Heart right ventricle (tissue), 16 donors: ENCODE results near the gene VPS37D. TPM values are rescaled to one million over a fixed set of nuclear protein-coding genes. Genes with fewer than 3 reads are reported as not detected.
A peak's percentile ranks its signal among the peaks of the same experiment; 100 is the strongest.

ENCODE experiments used
- ATAC-seq, 8 donors: fragments of 200-7000 bp; cut with Tn5 transposase; one replicate each; pipeline ENCODE4 v1.9.1; 2020; ENCODE audit warnings: mild to moderate bottlenecking in 8 of 8, moderate library complexity in 8 of 8, moderate number of reproducible peaks in 1 of 8
- DNase-seq, 2 donors: peaks; one replicate each; pipeline ENCODE4 v3.0.0-alpha.2; 2020
- H3K27ac ChIP-seq, 10 donors: fragments of 200-600 bp; sonication (generic) in 2 of 10; one replicate each; pipeline versions ENCODE4 v1.5.0 to v1.8.0; 2020 to 2022; ENCODE audit warnings: mild to moderate bottlenecking in 3 of 10
- H3K27me3 ChIP-seq, 7 donors: fragments of 200-600 bp; one replicate each; pipeline ENCODE4 v1.8.0; 2021 to 2022; ENCODE audit warnings: mild to moderate bottlenecking in 2 of 7
- H3K36me3 ChIP-seq, 9 donors: fragments of 200-600 bp; sonication (generic) in 1 of 9; one replicate each; pipeline versions ENCODE4 v1.5.0 to v1.8.0; 2020 to 2022; ENCODE audit warnings: mild to moderate bottlenecking in 2 of 9
- H3K4me1 ChIP-seq, 9 donors: fragments of 200-600 bp; sonication (generic) in 1 of 9; one replicate each; pipeline versions ENCODE4 v1.5.0 to v1.8.0; 2020 to 2022; ENCODE audit warnings: mild to moderate bottlenecking in 4 of 9
- H3K4me3 ChIP-seq, 10 donors: fragments of 200-600 bp; sonication (generic) in 2 of 10; one replicate each; pipeline versions ENCODE4 v1.5.0 to v1.8.0; 2020 to 2022; ENCODE audit warnings: mild to moderate bottlenecking in 7 of 10, moderate library complexity in 2 of 10
- H3K9me3 ChIP-seq, 11 donors: fragments of 200-600 bp in 10 of 11; sonication (generic) in 2 of 11; one replicate each; pipeline versions ENCODE4 v1.5.0 to v1.8.0; 2013 to 2022; ENCODE audit warnings: mild to moderate bottlenecking in 2 of 11, control low read depth in 1 of 11, moderate library complexity in 1 of 11
- CTCF ChIP-seq, 9 donors: fragments of 200-600 bp; sonication (generic) in 2 of 9; IDR thresholded peaks; one replicate each; pipeline versions ENCODE4 v1.5.0 to v1.8.0; 2021 to 2022; ENCODE audit warnings: antibody characterized with exemption in 9 of 9, mild to moderate bottlenecking in 5 of 9, moderate library complexity in 1 of 9
- WGBS, 2 donors: extraction: QIAGEN DNeasy Blood & Tissue Kit; methylation state at CpG; one replicate each; pipeline ENCODE4 v1.1.7; 2013; ENCODE audit warnings: inconsistent platforms in 1 of 2; 5-methylcytosine and 5-hydroxymethylcytosine counted together
- intact Hi-C, 10 donors: fragments of 100-400 bp; cut with DNase I; formaldehyde crosslinking; loops; one replicate each; pipeline versions ENCODE4 v1.11.1 to v1.14.2; 2022
- polyA plus RNA-seq, 2 donors: library from polyadenylated mRNA; stranded (reverse); fragments of 200-250 nt; gene quantifications; one replicate each; pipeline ENCODE4 v1.2.3, GENCODE V29; 2013
- total RNA-seq, 10 donors: library from RNA; stranded (reverse); fragmentation: NEBNext Ultra II Directional in 3 of 10; extraction: Animal tissue kit (Norgen Biotek cat#: 25700) in 3 of 10; gene quantifications; one replicate each; pipeline versions ENCODE4 v1.2.1 to v1.2.4, GENCODE V29; 2021 to 2023
- donor health status: Arrhythmogenic right ventricular cardiomyopathy.
- donor health status: ischemic (EF 13 %, LVEDD 7.1; RV severe dilation, severe dysfunction).
- donor health status: healthy with polysubstance abuse.
- donor health status: DM: no; HTN: yes; CAD: no.
- donor health status: DM: no; HTN: no; CAD: no.
- donor health status: ischemic (EF 25% LVEDD 6.9; RV normal size, moderate dysfunction).
- donor health status: ischemic (EF 25% LVEDD 5.7; RV mildly dilated, moderate dysfunction).
- donor health status: healthy.
- donor health status: DM: yes; HTN: yes; CAD: no.
- donor health status: Ischemic cardiomyopathy.
- donor health status: ischemic (EF 35%, LVEDD 5.7; RV mildly dilated, moderate dysfunction).
- donor health status: nonischemic (EF 11% LVEDD 7.7; RV severe dilation, severe dysfunction).
- donor health status: DM: yes; HTN: yes; CAD: no.
- donor health status: PGD.
- donor health status: ischemic (EF 29% LVEDD 5.4; RV normal size, mild dysfunction).
- donor health status: nonischemic (EF 23%, LVEDD 6.1; RV moderate dilation, normal function).

Gene VPS37D
- total and polyA plus RNA-seq, 12 donors: 1.1 to 3.6 (median 2.1) TPM

- Histone ChIP-seq H3K27ac (no peak overlapping the region), H3K9me3 (no peaks in the 10 kb centered on the region), H3K27me3 (peaks cover 0 to 55% (median 0%) of the 10 kb centered on the region in 7 donors), H3K4me1 (peaks cover 0 to 43% (median 14%) of the 10 kb centered on the region in 9 donors), H3K36me3 (no peaks in the 10 kb centered on the region), H3K4me3 (no peak overlapping the region)
- no peak for TF ChIP-seq CTCF (IDR thresholded peaks at IDR 0.05)
- 72 to 77% methylated on average over 16 of the region's 16 CpGs for WGBS, 2 donors
- peak in 1 of 8 donors; percentile 34 for ATAC-seq
- no peak for DNase-seq
- intact Hi-C loops: no loop called here
Observed at GRCh38 chr7:73715648-73716317, 48.2 kb downstream of the VPS37D start.

- DNase-seq (no peak), ATAC-seq (no peak)
- peaks cover 0 to 43% (median 19%) of the 10 kb centered on the region in 9 donors for H3K4me1 ChIP-seq
- no peaks in the 10 kb centered on the region for H3K36me3 ChIP-seq
- 67 to 74% methylated on average over 4 of the region's 4 CpGs for WGBS, 2 donors
- H3K9me3 ChIP-seq: no peaks in the 10 kb centered on the region
- intact Hi-C loops: no loop called here
- TF ChIP-seq CTCF (IDR thresholded peaks at IDR 0.05): no peak
- H3K27ac ChIP-seq: no peak overlapping the region
- peaks cover 0 to 59% (median 0%) of the 10 kb centered on the region in 7 donors for H3K27me3 ChIP-seq
- H3K4me3 ChIP-seq: no peak overlapping the region
Observed at GRCh38 chr7:73716318-73716890, 48.8 kb downstream of the VPS37D start.

- no peak for DNase-seq
- no peak for TF ChIP-seq CTCF (IDR thresholded peaks at IDR 0.05)
- intact Hi-C loops: no loop called here
- Histone ChIP-seq H3K27me3 (peaks cover 0 to 65% (median 0%) of the 10 kb centered on the region in 7 donors), H3K36me3 (no peaks in the 10 kb centered on the region), H3K9me3 (no peaks in the 10 kb centered on the region), H3K27ac (peak overlapping the region in 1 of 10 donors; percentile 31), H3K4me1 (peaks cover 0 to 44% (median 25%) of the 10 kb centered on the region in 9 donors), H3K4me3 (no peak overlapping the region)
- ATAC-seq: no peak
- WGBS, 2 donors: 78 to 85% methylated on average over 13 of the region's 13 CpGs
Observed at GRCh38 chr7:73717025-73717807, 49.6 kb downstream of the VPS37D start.

- intact Hi-C loops: no loop called here
- ATAC-seq (no peak), DNase-seq (no peak)
- TF ChIP-seq CTCF (IDR thresholded peaks at IDR 0.05): no peak
- H3K9me3 ChIP-seq: no peaks in the 10 kb centered on the region
- H3K27me3 ChIP-seq: peaks cover 0 to 64% (median 0%) of the 10 kb centered on the region in 7 donors
- peak overlapping the region in 3 of 10 donors; percentile 68 to 76 (median 75) for H3K4me3 ChIP-seq
- H3K27ac ChIP-seq: peak overlapping the region in 1 of 10 donors; percentile 31
- WGBS, 2 donors: 65 to 74% methylated on average over 10 of the region's 10 CpGs
- H3K4me1 ChIP-seq: peaks cover 0 to 44% (median 25%) of the 10 kb centered on the region in 9 donors
- no peaks in the 10 kb centered on the region for H3K36me3 ChIP-seq
Observed at GRCh38 chr7:73717991-73718405, 50.4 kb downstream of the VPS37D start.
